CD14-positive monocyte (primary cell): ENCODE data around the gene RXFP1. TPM values are rescaled to one million over a fixed set of nuclear protein-coding genes. Genes with fewer than 3 reads are reported as not detected.

ENCODE experiments used
- DNase-seq, 3 donors: peaks; one replicate each; pipeline ENCODE4 v3.0.0-alpha.2; 2011 to 2022
- H2AFZ ChIP-seq: 2 replicates; pipeline ENCODE4 v1.6.0; 2012; ENCODE audit warnings: mild to moderate bottlenecking, low read depth, low read length, inconsistent platforms; ENCODE audit not compliant: insufficient read depth, poor library complexity, severe bottlenecking
- H3K27ac ChIP-seq, 2 donors: 1 replicate in 1 of 2; 2 replicates in 1 of 2; pipeline ENCODE4 v1.5.1; 2012 to 2013; ENCODE audit warnings: low read length in 2 of 2, control low read depth in 1 of 2, inconsistent platforms in 1 of 2, low read depth in 1 of 2, mild to moderate bottlenecking in 1 of 2
- H3K27me3 ChIP-seq, 2 donors: one replicate each; pipeline versions ENCODE4 v1.6.0 to v1.6.1; 2011 to 2013; ENCODE audit warnings: low read length in 2 of 2; ENCODE audit not compliant: control insufficient read depth in 2 of 2, insufficient read depth in 2 of 2
- H3K36me3 ChIP-seq, 2 donors: replicated peaks in 1 of 2; 1 replicate in 1 of 2; 2 replicates in 1 of 2; pipeline versions ENCODE4 v1.5.1 to v1.6.1; 2012 to 2013; ENCODE audit warnings: low read length in 2 of 2, control low read depth in 1 of 2, inconsistent platforms in 1 of 2, mild to moderate bottlenecking in 1 of 2; ENCODE audit not compliant: insufficient read depth in 2 of 2, control insufficient read depth in 1 of 2
- H3K4me1 ChIP-seq, 2 donors: 1 replicate in 1 of 2; 2 replicates in 1 of 2; pipeline versions ENCODE4 v1.5.1 to v1.6.1; 2012 to 2013; ENCODE audit warnings: low read length in 2 of 2, control low read depth in 1 of 2, inconsistent platforms in 1 of 2, mild to moderate bottlenecking in 1 of 2, moderate library complexity in 1 of 2; ENCODE audit not compliant: insufficient read depth in 2 of 2, control insufficient read depth in 1 of 2
- H3K4me2 ChIP-seq: replicated peaks from 2 replicates; pipeline ENCODE3; 2012; ENCODE audit warnings: low read length, moderate library complexity, mild to moderate bottlenecking; ENCODE audit not compliant: poor library complexity, severe bottlenecking; ENCODE audit errors: extremely low read depth
- H3K4me3 ChIP-seq, 3 experiments: fragments of 200-600 bp in 1 of 3; sonication (generic) in 1 of 3; replicated peaks in 1 of 3; 1 replicate in 2 of 3; 2 replicates in 1 of 3; pipeline ENCODE4 v1.5.1; 2011 to 2013; ENCODE audit warnings: low read length in 3 of 3, mild to moderate bottlenecking in 3 of 3, control low read depth in 2 of 3, low read depth in 2 of 3, inconsistent platforms in 1 of 3, moderate library complexity in 1 of 3
- H3K79me2 ChIP-seq: 2 replicates; pipeline ENCODE4 v1.6.0; 2012; ENCODE audit warnings: mild to moderate bottlenecking, control low read depth, inconsistent platforms, low read length, moderate library complexity; ENCODE audit not compliant: insufficient read depth
- H3K9ac ChIP-seq: 2 replicates; pipeline ENCODE4 v1.6.0; 2017; ENCODE audit warnings: low read length, mild to moderate bottlenecking; ENCODE audit not compliant: insufficient read depth, poor library complexity, severe bottlenecking
- H3K9me3 ChIP-seq, 2 donors: replicated peaks in 1 of 2; 1 replicate in 1 of 2; 2 replicates in 1 of 2; pipeline versions ENCODE4 v1.5.1 to v1.6.1; 2012 to 2013; ENCODE audit warnings: low read length in 2 of 2, control low read depth in 1 of 2; ENCODE audit not compliant: control insufficient read depth in 1 of 2, insufficient read depth in 1 of 2
- H4K20me1 ChIP-seq: 2 replicates; pipeline ENCODE4 v1.6.0; 2012; ENCODE audit warnings: mild to moderate bottlenecking, low read length, control low read depth, moderate library complexity; ENCODE audit not compliant: insufficient read depth
- H3K27ac Mint-ChIP-seq, 7 donors: one replicate each; pipeline ENCODE4 v1.8.0; 2020; ENCODE audit warnings: mild to moderate bottlenecking in 7 of 7, mixed read lengths in 7 of 7, moderate library complexity in 6 of 7, inconsistent platforms in 2 of 7
- H3K27me3 Mint-ChIP-seq, 3 donors: one replicate each; pipeline ENCODE4 v1.8.0; 2021 to 2022; ENCODE audit warnings: low read depth in 3 of 3, mild to moderate bottlenecking in 3 of 3, mixed read lengths in 3 of 3, moderate library complexity in 3 of 3, inconsistent platforms in 1 of 3
- H3K36me3 Mint-ChIP-seq, 2 donors: one replicate each; pipeline ENCODE4 v1.8.0; 2020; ENCODE audit warnings: mixed read lengths in 2 of 2, inconsistent platforms in 1 of 2, mild to moderate bottlenecking in 1 of 2
- H3K4me1 Mint-ChIP-seq: one replicate; pipeline ENCODE4 v1.8.0; 2020; ENCODE audit warnings: mild to moderate bottlenecking, mixed read lengths
- H3K4me3 Mint-ChIP-seq, 2 donors: one replicate each; pipeline ENCODE4 v1.8.0; 2020; ENCODE audit warnings: mild to moderate bottlenecking in 2 of 2, mixed read lengths in 2 of 2, moderate library complexity in 1 of 2
- H3K9me3 Mint-ChIP-seq, 7 donors: one replicate each; pipeline ENCODE4 v1.8.0; 2020 to 2022; ENCODE audit warnings: mixed read lengths in 7 of 7, mild to moderate bottlenecking in 6 of 7, moderate library complexity in 6 of 7, inconsistent platforms in 2 of 7
- CTCF ChIP-seq: fragments of 200-600 bp; IDR thresholded peaks from one replicate; pipeline ENCODE4 v1.8.0; 2022; ENCODE audit warnings: antibody characterized with exemption, mild to moderate bottlenecking
- WGBS: methylation state at CpG from one replicate; pipeline ENCODE4 v1.1.5; 2013; ENCODE audit warnings: missing lambda C conversion rate; ENCODE audit not compliant: insufficient coverage; 5-methylcytosine and 5-hydroxymethylcytosine counted together
- intact Hi-C, 2 donors: fragments of 100-400 bp; cut with micrococcal nuclease; formaldehyde crosslinking; loops; one replicate each; pipeline versions ENCODE4 v1.15.0 to v1.15.1; 2023
- polyA plus RNA-seq, 3 donors: library from polyadenylated mRNA; depleted of rRNA in 1 of 3; unstranded in 2 of 3; stranded (reverse) in 1 of 3; fragments of 300-500 nt in 2 of 3; fragments of >200 nt in 1 of 3; fragmentation: Illumina TruSeq in 2 of 3; gene quantifications; 1 replicate in 2 of 3; 2 replicates in 1 of 3; pipeline ENCODE4 v1.2.3, GENCODE V29; 2012 to 2021
- small RNA-seq: library from RNA; depleted of rRNA; stranded (forward); fragments of <200 nt; gene quantifications from one replicate; pipeline ENCODE3, GENCODE V24; 2012; ENCODE audit warnings: low read depth; ENCODE audit not compliant: insufficient read length

Gene RXFP1
- polyA plus RNA-seq, 3 donors = 0.03 to 0.11 TPM; not detected in 1

- H3K4me1 Mint-ChIP-seq = no peaks in the 10 kb centered on the region
- no peak overlapping the region for H3K4me3 Mint-ChIP-seq
- no peaks in the 10 kb centered on the region for H3K79me2 ChIP-seq
- peaks cover 31 to 65% of the 10 kb centered on the region in 2 donors for H3K36me3 ChIP-seq
- H3K27ac ChIP-seq = no peak overlapping the region
- H3K9ac ChIP-seq = no peak overlapping the region
- no peaks in the 10 kb centered on the region for H3K27me3 ChIP-seq
- no CpG with 5 or more reads among the region's 1 CpG for WGBS
- no peak for DNase-seq
- no peak overlapping the region for H3K27ac Mint-ChIP-seq
- no peak for TF ChIP-seq CTCF
- H3K9me3 ChIP-seq = no peaks in the 10 kb centered on the region
- peaks cover 59 to 67% of the 10 kb centered on the region in 2 donors for H3K36me3 Mint-ChIP-seq
- H3K4me2 ChIP-seq = no peak overlapping the region
- H2AFZ ChIP-seq = no peak overlapping the region
- H3K4me1 ChIP-seq = no peaks in the 10 kb centered on the region
- H3K4me3 ChIP-seq = no peak overlapping the region
- intact Hi-C loops = no loop called here
- H3K9me3 Mint-ChIP-seq = no peaks in the 10 kb centered on the region
- H3K27me3 Mint-ChIP-seq = no peaks in the 10 kb centered on the region
- no peaks in the 10 kb centered on the region for H4K20me1 ChIP-seq
These were observed 167.1 kb downstream of the RXFP1 start for GRCh38 chr4:158688813-158689212.

Small RNAs within 50 kb of the gene (small RNA-seq; reads per million reads assigned to genes)
- gene RF00012 = not detected

Other genes with a start within 250 kb of the RXFP1 start
- gene C4orf46, start 150.0 kb downstream of the RXFP1 start, polyA plus RNA-seq = 1 to 10 TPM; 4.3 to 7.6 (median 5.4) TPM
- gene ETFDH, start 150.4 kb downstream of the RXFP1 start, polyA plus RNA-seq = 10 to 100 TPM; 11.9 to 17.8 (median 16.8) TPM
- 10 to 100 TPM; 11.0 to 30.5 (median 18.1) TPM for gene PPID, start 201.5 kb downstream of the RXFP1 start, polyA plus RNA-seq
- gene FNIP2, start 247.1 kb downstream of the RXFP1 start, polyA plus RNA-seq = 1 to 10 TPM; 3.5 to 7.7 (median 5.7) TPM